ENCODE measurements around the gene CCDC12.

The CCDC12 gene

GRCh38 chr3:46976326-46977190 is at the start of gene CCDC12:
TSS of gene CCDC12 (minus strand) at chr3:46976745. CDS start at chr3:46976732, 13 bp downstream.
- peaks cover 40% of the 10 kb centered on the region for H3K4me1 ChIP-seq (ENCODE audit: control insufficient read depth, insufficient read depth, low read length)
- H3K27ac ChIP-seq (ENCODE audit: low read length): peak within 1 kb of the TSS; percentile 84
- H3K9ac ChIP-seq (ENCODE audit: low read length in 2 of 2): peak within 1 kb of the TSS; percentile 94 to 95
- H3K36me3 ChIP-seq (ENCODE audit: control insufficient read depth in 2 of 2, insufficient read depth in 2 of 2, low read length in 2 of 2): peaks cover 0 to 3% of the 10 kb centered on the region in 2 donors
- peak within 1 kb of the TSS; percentile 99 to 100 for H3K4me3 ChIP-seq (ENCODE audit: low read length in 2 of 2)
- no peaks in the 10 kb centered on the region for H3K27me3 ChIP-seq (ENCODE audit: control insufficient read depth in 1 of 2, insufficient read depth in 2 of 2, low read length in 2 of 2)
- no peaks in the 10 kb centered on the region for H3K9me3 ChIP-seq (ENCODE audit: control insufficient read depth in 2 of 2, low read length in 2 of 2)

GRCh38 chr3:47024932-47025331 is 48.4 kb upstream of the CCDC12 start:
- Histone ChIP-seq H3K9me3 (ENCODE audit: control insufficient read depth in 2 of 2, low read length in 2 of 2) (no peaks in the 10 kb centered on the region), H3K36me3 (ENCODE audit: control insufficient read depth in 2 of 2, insufficient read depth in 2 of 2, low read length in 2 of 2) (no peaks in the 10 kb centered on the region), H3K27ac (ENCODE audit: low read length) (no peak overlapping the region), H3K4me1 (ENCODE audit: control insufficient read depth, insufficient read depth, low read length) (peaks cover 20% of the 10 kb centered on the region), H3K4me3 (ENCODE audit: low read length in 2 of 2) (no peak overlapping the region), H3K9ac (ENCODE audit: low read length in 2 of 2) (no peak overlapping the region), H3K27me3 (ENCODE audit: control insufficient read depth in 1 of 2, insufficient read depth in 2 of 2, low read length in 2 of 2) (no peaks in the 10 kb centered on the region)

GRCh38 chr3:47022641-47023071 is 46.1 kb upstream of the CCDC12 start:
- Histone ChIP-seq H3K27me3 (ENCODE audit: control insufficient read depth in 1 of 2, insufficient read depth in 2 of 2, low read length in 2 of 2) (no peaks in the 10 kb centered on the region), H3K36me3 (ENCODE audit: control insufficient read depth in 2 of 2, insufficient read depth in 2 of 2, low read length in 2 of 2) (peaks cover 18 to 20% of the 10 kb centered on the region in 2 donors), H3K27ac (ENCODE audit: low read length) (peak overlapping the region; percentile 64), H3K4me3 (ENCODE audit: low read length in 2 of 2) (no peak overlapping the region), H3K9ac (ENCODE audit: low read length in 2 of 2) (no peak overlapping the region), H3K9me3 (ENCODE audit: control insufficient read depth in 2 of 2, low read length in 2 of 2) (no peaks in the 10 kb centered on the region), H3K4me1 (ENCODE audit: control insufficient read depth, insufficient read depth, low read length) (peaks cover 20% of the 10 kb centered on the region)

- Histone ChIP-seq H3K9me3 (ENCODE audit: control insufficient read depth in 2 of 2, low read length in 2 of 2) (no peaks in the 10 kb centered on the region), H3K9ac (ENCODE audit: low read length in 2 of 2) (no peak overlapping the region), H3K4me1 (ENCODE audit: control insufficient read depth, insufficient read depth, low read length) (peaks cover 20% of the 10 kb centered on the region), H3K4me3 (ENCODE audit: low read length in 2 of 2) (no peak overlapping the region), H3K36me3 (ENCODE audit: control insufficient read depth in 2 of 2, insufficient read depth in 2 of 2, low read length in 2 of 2) (peaks cover 30 to 38% of the 10 kb centered on the region in 2 donors), H3K27me3 (ENCODE audit: control insufficient read depth in 1 of 2, insufficient read depth in 2 of 2, low read length in 2 of 2) (no peaks in the 10 kb centered on the region), H3K27ac (ENCODE audit: low read length) (no peak overlapping the region)
These were observed 43.8 kb upstream of the CCDC12 start for GRCh38 chr3:47020311-47020710.

GRCh38 chr3:47019201-47019600 is 42.7 kb upstream of the CCDC12 start:
- Histone ChIP-seq H3K9ac (ENCODE audit: low read length in 2 of 2) (no peak overlapping the region), H3K9me3 (ENCODE audit: control insufficient read depth in 2 of 2, low read length in 2 of 2) (no peaks in the 10 kb centered on the region), H3K36me3 (ENCODE audit: control insufficient read depth in 2 of 2, insufficient read depth in 2 of 2, low read length in 2 of 2) (peaks cover 33 to 42% of the 10 kb centered on the region in 2 donors), H3K4me3 (ENCODE audit: low read length in 2 of 2) (no peak overlapping the region), H3K27ac (ENCODE audit: low read length) (no peak overlapping the region), H3K4me1 (ENCODE audit: control insufficient read depth, insufficient read depth, low read length) (peaks cover 16% of the 10 kb centered on the region), H3K27me3 (ENCODE audit: control insufficient read depth in 1 of 2, insufficient read depth in 2 of 2, low read length in 2 of 2) (no peaks in the 10 kb centered on the region)

GRCh38 chr3:47018269-47018611 is 41.7 kb upstream of the CCDC12 start:
- no peak overlapping the region for H3K9ac ChIP-seq (ENCODE audit: low read length in 2 of 2)
- no peaks in the 10 kb centered on the region for H3K27me3 ChIP-seq (ENCODE audit: control insufficient read depth in 1 of 2, insufficient read depth in 2 of 2, low read length in 2 of 2)
- H3K36me3 ChIP-seq (ENCODE audit: control insufficient read depth in 2 of 2, insufficient read depth in 2 of 2, low read length in 2 of 2): peaks cover 33 to 46% of the 10 kb centered on the region in 2 donors
- peaks cover 16% of the 10 kb centered on the region for H3K4me1 ChIP-seq (ENCODE audit: control insufficient read depth, insufficient read depth, low read length)
- H3K4me3 ChIP-seq (ENCODE audit: low read length in 2 of 2): no peak overlapping the region
- no peak overlapping the region for H3K27ac ChIP-seq (ENCODE audit: low read length)
- H3K9me3 ChIP-seq (ENCODE audit: control insufficient read depth in 2 of 2, low read length in 2 of 2): no peaks in the 10 kb centered on the region

- Histone ChIP-seq H3K27ac (ENCODE audit: low read length) (no peak overlapping the region), H3K4me3 (ENCODE audit: low read length in 2 of 2) (no peak overlapping the region), H3K27me3 (ENCODE audit: control insufficient read depth in 1 of 2, insufficient read depth in 2 of 2, low read length in 2 of 2) (no peaks in the 10 kb centered on the region), H3K9ac (ENCODE audit: low read length in 2 of 2) (no peak overlapping the region), H3K9me3 (ENCODE audit: control insufficient read depth in 2 of 2, low read length in 2 of 2) (no peaks in the 10 kb centered on the region), H3K36me3 (ENCODE audit: control insufficient read depth in 2 of 2, insufficient read depth in 2 of 2, low read length in 2 of 2) (peaks cover 33 to 50% of the 10 kb centered on the region in 2 donors), H3K4me1 (ENCODE audit: control insufficient read depth, insufficient read depth, low read length) (peaks cover 13% of the 10 kb centered on the region)
These were observed 41.1 kb upstream of the CCDC12 start for GRCh38 chr3:47017504-47018268.

GRCh38 chr3:47016934-47017435 is 40.4 kb upstream of the CCDC12 start:
- H3K27me3 ChIP-seq (ENCODE audit: control insufficient read depth in 1 of 2, insufficient read depth in 2 of 2, low read length in 2 of 2): no peaks in the 10 kb centered on the region
- H3K36me3 ChIP-seq (ENCODE audit: control insufficient read depth in 2 of 2, insufficient read depth in 2 of 2, low read length in 2 of 2): peaks cover 33 to 50% of the 10 kb centered on the region in 2 donors
- no peak overlapping the region for H3K9ac ChIP-seq (ENCODE audit: low read length in 2 of 2)
- peaks cover 6% of the 10 kb centered on the region for H3K4me1 ChIP-seq (ENCODE audit: control insufficient read depth, insufficient read depth, low read length)
- H3K27ac ChIP-seq (ENCODE audit: low read length): no peak overlapping the region
- H3K4me3 ChIP-seq (ENCODE audit: low read length in 2 of 2): no peak overlapping the region
- no peaks in the 10 kb centered on the region for H3K9me3 ChIP-seq (ENCODE audit: control insufficient read depth in 2 of 2, low read length in 2 of 2)

- no peak overlapping the region for H3K4me3 ChIP-seq (ENCODE audit: low read length in 2 of 2)
- H3K9me3 ChIP-seq (ENCODE audit: control insufficient read depth in 2 of 2, low read length in 2 of 2): no peaks in the 10 kb centered on the region
- peaks cover 33 to 50% of the 10 kb centered on the region in 2 donors for H3K36me3 ChIP-seq (ENCODE audit: control insufficient read depth in 2 of 2, insufficient read depth in 2 of 2, low read length in 2 of 2)
- no peaks in the 10 kb centered on the region for H3K27me3 ChIP-seq (ENCODE audit: control insufficient read depth in 1 of 2, insufficient read depth in 2 of 2, low read length in 2 of 2)
- no peak overlapping the region for H3K9ac ChIP-seq (ENCODE audit: low read length in 2 of 2)
- H3K4me1 ChIP-seq (ENCODE audit: control insufficient read depth, insufficient read depth, low read length): peaks cover 4% of the 10 kb centered on the region
- H3K27ac ChIP-seq (ENCODE audit: low read length): no peak overlapping the region
These were observed 39.8 kb upstream of the CCDC12 start for GRCh38 chr3:47016086-47016933.

- no peaks in the 10 kb centered on the region for H3K27me3 ChIP-seq (ENCODE audit: control insufficient read depth in 1 of 2, insufficient read depth in 2 of 2, low read length in 2 of 2)
- H3K36me3 ChIP-seq (ENCODE audit: control insufficient read depth in 2 of 2, insufficient read depth in 2 of 2, low read length in 2 of 2): peaks cover 33 to 50% of the 10 kb centered on the region in 2 donors
- H3K4me3 ChIP-seq (ENCODE audit: low read length in 2 of 2): no peak overlapping the region
- H3K9ac ChIP-seq (ENCODE audit: low read length in 2 of 2): no peak overlapping the region
- no peak overlapping the region for H3K27ac ChIP-seq (ENCODE audit: low read length)
- no peaks in the 10 kb centered on the region for H3K9me3 ChIP-seq (ENCODE audit: control insufficient read depth in 2 of 2, low read length in 2 of 2)
- peaks cover 1% of the 10 kb centered on the region for H3K4me1 ChIP-seq (ENCODE audit: control insufficient read depth, insufficient read depth, low read length)
These were observed 38.6 kb upstream of the CCDC12 start for GRCh38 chr3:47015151-47015550.
